ENCODE measurements around the gene DDAH2.
A peak's percentile ranks its signal among the peaks of the same experiment; 100 is the strongest.
"Not testable (repeated sequence)": the region's sequence is repeated elsewhere in the genome, so short reads cannot be mapped to it uniquely, and the experiment has no call there.

The DDAH2 gene

GRCh38 chr6:31713991-31714684 is 15.0 kb downstream of the DDAH2 start:
- DNase-seq (ENCODE audit: low read depth): no peak

- no peak for DNase-seq (ENCODE audit: low read depth)
These were observed 15.6 kb downstream of the DDAH2 start for GRCh38 chr6:31713465-31713864.

GRCh38 chr6:31712296-31712695 is 16.8 kb downstream of the DDAH2 start:
- peak; percentile 8 for DNase-seq (ENCODE audit: low read depth)

- DNase-seq (ENCODE audit: low read depth): no peak
These were observed 17.9 kb downstream of the DDAH2 start for GRCh38 chr6:31711233-31711632.

- DNase-seq (ENCODE audit: low read depth): no peak
These were observed 18.4 kb downstream of the DDAH2 start for GRCh38 chr6:31710523-31711219.

GRCh38 chr6:31709157-31709556 is 19.9 kb downstream of the DDAH2 start:
- not testable (repeated sequence) for DNase-seq (ENCODE audit: low read depth)

- DNase-seq (ENCODE audit: low read depth): no peak
These were observed 20.9 kb downstream of the DDAH2 start for GRCh38 chr6:31708224-31708623.

GRCh38 chr6:31707701-31708100 is 21.4 kb downstream of the DDAH2 start:
- no peak for DNase-seq (ENCODE audit: low read depth)

GRCh38 chr6:31706599-31706998 is 22.5 kb downstream of the DDAH2 start, which contains the start of gene LY6G6F:
TSS of gene LY6G6F (plus strand) at chr6:31706866. CDS start at chr6:31706907, 41 bp downstream.
- no peak for DNase-seq (ENCODE audit: low read depth)

- DNase-seq (ENCODE audit: low read depth): peak; percentile 47
These were observed 23.2 kb downstream of the DDAH2 start for GRCh38 chr6:31705931-31706330.

- DNase-seq (ENCODE audit: low read depth): peak; percentile 98
These were observed 26.0 kb downstream of the DDAH2 start, which contains the start of gene ABHD16A for GRCh38 chr6:31702819-31703716. TSS of gene ABHD16A (minus strand) at chr6:31703324. CDS start at chr6:31703281, 43 bp downstream.

GRCh38 chr6:31702405-31702818 is 26.7 kb downstream of the DDAH2 start:
- no peak for DNase-seq (ENCODE audit: low read depth)

GRCh38 chr6:31701666-31702404 is 27.3 kb downstream of the DDAH2 start:
- peak; percentile 44 for DNase-seq (ENCODE audit: low read depth)

- no peak for DNase-seq (ENCODE audit: low read depth)
These were observed 28.2 kb downstream of the DDAH2 start for GRCh38 chr6:31700740-31701401.

GRCh38 chr6:31697555-31697954 is 31.5 kb downstream of the DDAH2 start:
- DNase-seq (ENCODE audit: low read depth): no peak

- DNase-seq (ENCODE audit: low read depth): no peak
These were observed 35.6 kb downstream of the DDAH2 start for GRCh38 chr6:31693535-31693934.

- no peak for DNase-seq (ENCODE audit: low read depth)
These were observed 36.2 kb downstream of the DDAH2 start for GRCh38 chr6:31692886-31693285.

GRCh38 chr6:31692353-31692752 is 36.7 kb downstream of the DDAH2 start:
- no peak for DNase-seq (ENCODE audit: low read depth)

GRCh38 chr6:31691564-31692108 is 37.5 kb downstream of the DDAH2 start:
- DNase-seq (ENCODE audit: low read depth): no peak

- no peak for DNase-seq (ENCODE audit: low read depth)
These were observed 38.0 kb downstream of the DDAH2 start for GRCh38 chr6:31691078-31691463.
